CD4-positive, alpha-beta T cell (primary cell): ENCODE data around the gene CLPTM1. TPM values are rescaled to one million over a fixed set of nuclear protein-coding genes. Genes with fewer than 3 reads are reported as not detected.

Experiments used
- ATAC-seq: fragments of 200-7000 bp; cut with Tn5 transposase; one replicate; pipeline ENCODE4 v1.10.0; 2022; ENCODE audit warnings: mild to moderate bottlenecking; ENCODE audit not compliant: poor library complexity
- CTCF ChIA-PET: fragments of 350-600 bp; sonication (Branson Sonifier 250); formaldehyde crosslinking; loops from one replicate; lab custom pipeline; 2021; ENCODE audit warnings: antibody characterized with exemption, inconsistent platforms; lab: Charles Lee
- POLR2A ChIA-PET: fragments of 350-600 bp; sonication (Branson Sonifier 250); formaldehyde crosslinking; loops from one replicate; lab custom pipeline; 2021; ENCODE audit warnings: antibody characterized with exemption, inconsistent platforms; lab: Charles Lee
- DNase-seq, 14 experiments: peaks; one replicate each; pipeline ENCODE4 v3.0.0-alpha.2; 2013 to 2020; ENCODE audit warnings: mixed read lengths in 2 of 14
- H3K27ac ChIP-seq, 2 donors: one replicate each; pipeline versions ENCODE4 v1.5.1 to v1.7.0; 2013; ENCODE audit warnings: low read length in 2 of 2, low read depth in 1 of 2, mild to moderate bottlenecking in 1 of 2
- H3K27me3 ChIP-seq, 2 experiments: 1 replicate in 1 of 2; 2 replicates in 1 of 2; pipeline versions ENCODE4 v1.6.1 to v1.7.0; 2013; ENCODE audit warnings: low read length in 2 of 2, control low read depth in 1 of 2, mild to moderate bottlenecking in 1 of 2, moderate library complexity in 1 of 2; ENCODE audit not compliant: insufficient read depth in 2 of 2, control insufficient read depth in 1 of 2
- H3K36me3 ChIP-seq: one replicate; pipeline ENCODE4 v1.6.1; 2013; ENCODE audit warnings: low read length, control low read depth; ENCODE audit not compliant: insufficient read depth
- H3K4me1 ChIP-seq: one replicate; pipeline ENCODE4 v1.6.1; 2013; ENCODE audit warnings: low read length, control low read depth; ENCODE audit not compliant: insufficient read depth
- H3K4me3 ChIP-seq: one replicate; pipeline ENCODE4 v1.5.1; 2013; ENCODE audit warnings: mild to moderate bottlenecking, low read length, moderate library complexity
- H3K9me3 ChIP-seq, 2 experiments: 1 replicate in 1 of 2; 2 replicates in 1 of 2; pipeline versions ENCODE4 v1.6.1 to v1.7.0; 2013; ENCODE audit warnings: low read length in 2 of 2, mild to moderate bottlenecking in 2 of 2, control low read depth in 1 of 2, moderate library complexity in 1 of 2; ENCODE audit not compliant: control insufficient read depth in 1 of 2, insufficient read depth in 1 of 2
- H3K27ac Mint-ChIP-seq: one replicate; pipeline ENCODE4 v1.8.0; 2020; ENCODE audit warnings: mixed read lengths
- H3K27me3 Mint-ChIP-seq: one replicate; pipeline ENCODE4 v1.8.0; 2021; ENCODE audit warnings: mixed read lengths
- H3K36me3 Mint-ChIP-seq: one replicate; pipeline ENCODE4 v1.8.0; 2021; ENCODE audit warnings: low read depth, mixed read lengths
- H3K4me1 Mint-ChIP-seq: one replicate; pipeline ENCODE4 v1.8.0; 2021; ENCODE audit warnings: low read depth, mixed read lengths
- H3K4me3 Mint-ChIP-seq: one replicate; pipeline ENCODE4 v1.8.0; 2020; ENCODE audit warnings: mild to moderate bottlenecking, mixed read lengths
- H3K9me3 Mint-ChIP-seq: one replicate; pipeline ENCODE4 v1.8.0; 2020; ENCODE audit warnings: mixed read lengths
- CTCF ChIP-seq: fragments of 200-600 bp; IDR thresholded peaks from one replicate; pipeline ENCODE4 v1.8.0; 2022; ENCODE audit warnings: antibody characterized with exemption, mild to moderate bottlenecking
- intact Hi-C, 2 experiments: fragments of 100-400 bp; cut with DNase I in 1 of 2; cut with micrococcal nuclease in 1 of 2; formaldehyde crosslinking; loops; one replicate each; pipeline versions ENCODE4 v1.15.1 to v1.9.0; 2023 to 2025; cut with DNase I, micrococcal nuclease
- total RNA-seq, 174 experiments: library from RNA in 2 of 174; stranded (reverse) in 2 of 174; gene quantifications; one replicate each; pipeline ENCODE4 v1.2.3 and lab custom pipeline; 2021 to 2026

CLPTM1 gene
- total RNA-seq, 2 experiments from 2014 or later: 71.0 to 72.7 TPM

- peaks cover 50% of the 10 kb centered on the region for H3K27me3 Mint-ChIP-seq
- DNase-seq: no peak
- Histone ChIP-seq H3K36me3 (peaks cover 9% of the 10 kb centered on the region), H3K4me3 (no peak overlapping the region), H3K27ac (no peak overlapping the region), H3K9me3 (peaks cover 0 to 5% of the 10 kb centered on the region in 2 experiments), H3K27me3 (peaks cover 25 to 31% of the 10 kb centered on the region in 2 experiments), H3K4me1 (peaks cover 17% of the 10 kb centered on the region)
- H3K27ac Mint-ChIP-seq: no peak overlapping the region
- ATAC-seq: no peak
- ChIA-PET CTCF (no interaction called here), POLR2A (interaction anchor here (1.6 kb wide), 1 partner anchor 94 kb away, joined by 3 read pairs; no protein-coding TSS in a partner anchor)
- peaks cover 8% of the 10 kb centered on the region for H3K36me3 Mint-ChIP-seq
- H3K9me3 Mint-ChIP-seq: no peaks in the 10 kb centered on the region
- TF ChIP-seq CTCF: no peak
- H3K4me1 Mint-ChIP-seq: peaks cover 7% of the 10 kb centered on the region
- intact Hi-C loops: no loop called here
- no peak overlapping the region for H3K4me3 Mint-ChIP-seq
These were observed 47.6 kb upstream of the CLPTM1 start for GRCh38 chr19:44907613-44908012.

- Mint-ChIP-seq H3K4me1 (peaks cover 7% of the 10 kb centered on the region), H3K27me3 (peaks cover 56% of the 10 kb centered on the region), H3K9me3 (no peaks in the 10 kb centered on the region), H3K27ac (no peak overlapping the region), H3K36me3 (peaks cover 5% of the 10 kb centered on the region), H3K4me3 (no peak overlapping the region)
- no peak for DNase-seq
- no peak overlapping the region for H3K27ac ChIP-seq
- H3K4me3 ChIP-seq: no peak overlapping the region
- POLR2A ChIA-PET: interaction anchor here (1.6 kb wide), 1 partner anchor 94 kb away, joined by 3 read pairs; no protein-coding TSS in a partner anchor
- peaks cover 2% of the 10 kb centered on the region for H3K36me3 ChIP-seq
- peaks cover 27 to 31% of the 10 kb centered on the region in 2 experiments for H3K27me3 ChIP-seq
- TF ChIP-seq CTCF: no peak
- peaks cover 0 to 5% of the 10 kb centered on the region in 2 experiments for H3K9me3 ChIP-seq
- peaks cover 17% of the 10 kb centered on the region for H3K4me1 ChIP-seq
- intact Hi-C loops: no loop called here
- ATAC-seq: no peak
- CTCF ChIA-PET: no interaction called here
These were observed 46.9 kb upstream of the CLPTM1 start for GRCh38 chr19:44908074-44908835.

- ChIA-PET CTCF (no interaction called here), POLR2A (no interaction called here)
- Mint-ChIP-seq H3K27me3 (peaks cover 62% of the 10 kb centered on the region), H3K9me3 (no peaks in the 10 kb centered on the region), H3K27ac (no peak overlapping the region), H3K4me1 (peaks cover 7% of the 10 kb centered on the region), H3K36me3 (no peaks in the 10 kb centered on the region), H3K4me3 (no peak overlapping the region)
- H3K36me3 ChIP-seq: no peaks in the 10 kb centered on the region
- DNase-seq: no peak
- peaks cover 27 to 31% of the 10 kb centered on the region in 2 experiments for H3K27me3 ChIP-seq
- no peak for TF ChIP-seq CTCF
- intact Hi-C loops: no loop called here
- H3K27ac ChIP-seq: no peak overlapping the region
- ATAC-seq: no peak
- no peak overlapping the region for H3K4me3 ChIP-seq
- peaks cover 0 to 5% of the 10 kb centered on the region in 2 experiments for H3K9me3 ChIP-seq
- peaks cover 14% of the 10 kb centered on the region for H3K4me1 ChIP-seq
These were observed 46.3 kb upstream of the CLPTM1 start for GRCh38 chr19:44908836-44909261.
